Fibroblast of the conjunctiva (primary cell): ENCODE data around the gene RPL27.

Experiments
- DNase-seq: peaks from one replicate; pipeline ENCODE4 v3.0.0-alpha.2; 2010; ENCODE audit warnings: low read depth

The RPL27 gene

DNA sequence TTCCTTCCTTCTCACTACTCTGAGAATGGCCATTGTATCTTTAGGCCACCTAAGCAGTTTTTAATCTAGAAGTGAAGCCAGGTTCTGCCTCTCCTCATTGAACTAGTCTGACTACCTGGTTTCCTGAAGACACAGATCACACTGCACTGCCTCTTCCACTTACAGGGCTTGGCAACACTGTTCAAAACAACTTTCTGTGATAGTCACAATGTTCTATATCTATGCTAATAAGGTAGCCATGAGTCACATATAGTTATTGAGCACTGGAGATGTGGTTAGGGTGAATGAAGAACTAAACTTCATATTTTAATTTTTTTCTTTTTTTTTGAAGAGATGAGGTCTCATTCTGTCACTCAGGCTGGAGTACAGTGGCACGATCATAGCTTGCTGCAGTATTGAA, 53.8 kb downstream of the RPL27 start:
- DNase-seq, result no peak
